ENCODE data around the gene RAB7B.

DNA sequence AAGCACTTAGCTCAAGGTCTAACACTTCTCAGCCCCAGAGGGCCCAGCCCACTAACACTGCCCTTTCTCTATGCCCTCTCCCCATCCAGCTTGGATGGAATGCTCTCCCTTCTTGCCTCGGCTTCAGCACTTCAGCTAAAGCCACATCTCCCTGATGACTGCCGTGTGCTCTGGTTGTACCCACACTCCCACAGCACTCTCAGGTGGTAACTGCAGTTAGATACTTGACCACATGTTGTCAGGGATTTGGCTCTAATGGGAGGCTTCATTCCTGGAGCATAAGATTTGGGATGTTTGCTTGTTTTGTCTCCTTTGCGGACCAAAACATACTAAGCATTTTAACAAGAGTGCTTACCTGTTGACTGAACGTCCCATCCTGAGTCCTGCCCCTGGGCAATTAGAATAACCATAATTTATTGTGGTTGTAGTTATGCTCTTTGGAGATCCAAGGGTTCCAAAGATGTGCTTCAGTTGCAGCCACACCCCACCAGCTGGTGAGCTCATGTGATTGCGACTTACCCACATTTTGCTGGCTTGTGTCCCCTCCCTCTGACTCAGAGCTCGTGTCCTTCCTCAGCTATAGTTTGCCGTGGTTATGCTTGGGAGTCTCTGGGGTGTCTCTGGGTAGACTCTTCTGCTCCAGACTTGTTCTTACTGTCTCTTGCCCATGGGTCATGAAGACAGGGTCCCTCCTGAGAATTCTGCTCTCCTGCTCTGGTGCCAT is 52.2 kb downstream of the RAB7B start:
- TF ChIP-seq POLR2AphosphoS5 (IDR thresholded peaks at IDR 0.05) (no peak), EP300 (IDR thresholded peaks at IDR 0.05; ENCODE audit: low read depth) (no peak)
- TF ChIP-seq, protein P1, sequence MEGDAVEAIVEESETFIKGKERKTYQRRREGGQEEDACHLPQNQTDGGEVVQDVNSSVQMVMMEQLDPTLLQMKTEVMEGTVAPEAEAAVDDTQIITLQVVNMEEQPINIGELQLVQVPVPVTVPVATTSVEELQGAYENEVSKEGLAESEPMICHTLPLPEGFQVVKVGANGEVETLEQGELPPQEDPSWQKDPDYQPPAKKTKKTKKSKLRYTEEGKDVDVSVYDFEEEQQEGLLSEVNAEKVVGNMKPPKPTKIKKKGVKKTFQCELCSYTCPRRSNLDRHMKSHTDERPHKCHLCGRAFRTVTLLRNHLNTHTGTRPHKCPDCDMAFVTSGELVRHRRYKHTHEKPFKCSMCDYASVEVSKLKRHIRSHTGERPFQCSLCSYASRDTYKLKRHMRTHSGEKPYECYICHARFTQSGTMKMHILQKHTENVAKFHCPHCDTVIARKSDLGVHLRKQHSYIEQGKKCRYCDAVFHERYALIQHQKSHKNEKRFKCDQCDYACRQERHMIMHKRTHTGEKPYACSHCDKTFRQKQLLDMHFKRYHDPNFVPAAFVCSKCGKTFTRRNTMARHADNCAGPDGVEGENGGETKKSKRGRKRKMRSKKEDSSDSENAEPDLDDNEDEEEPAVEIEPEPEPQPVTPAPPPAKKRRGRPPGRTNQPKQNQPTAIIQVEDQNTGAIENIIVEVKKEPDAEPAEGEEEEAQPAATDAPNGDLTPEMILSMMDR (IDR thresholded peaks at IDR 0.05): no peak
